22Rv1 (cell line): ENCODE measurements around the gene MAP3K8.

Experiments
- ZFX ChIP-seq: fragments of 450-650 bp; IDR thresholded peaks from 2 replicates; pipeline ENCODE4 v1.6.1; 2017; ENCODE audit warnings: antibody characterized with exemption, borderline replicate concordance
- TF ChIP-seq, protein P1 (sequence below): fragments of 450-650 bp; IDR thresholded peaks from 2 replicates; pipeline ENCODE4 v1.5.1; 2017; ENCODE audit warnings: mild to moderate bottlenecking

DNA sequence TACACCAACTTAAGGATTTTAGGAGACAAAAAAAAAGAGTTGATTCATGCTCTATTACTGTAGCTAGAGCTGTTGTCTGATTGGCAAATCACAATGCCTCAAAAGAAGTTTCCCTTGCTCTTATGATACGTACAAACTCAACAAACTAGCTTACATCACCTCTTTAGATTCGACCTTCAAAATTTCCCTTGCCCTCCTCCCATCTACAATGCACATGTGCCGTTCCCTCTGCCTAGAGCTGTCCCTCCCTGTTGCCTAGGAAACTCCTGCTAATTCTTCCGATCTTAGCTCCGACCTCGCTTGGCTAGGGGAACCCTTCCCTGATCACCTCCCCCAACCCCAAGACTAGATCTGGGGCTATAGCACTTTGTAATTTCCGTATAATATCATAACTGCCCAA, 55.4 kb downstream of the MAP3K8 start:
- TF ChIP-seq, protein P1, sequence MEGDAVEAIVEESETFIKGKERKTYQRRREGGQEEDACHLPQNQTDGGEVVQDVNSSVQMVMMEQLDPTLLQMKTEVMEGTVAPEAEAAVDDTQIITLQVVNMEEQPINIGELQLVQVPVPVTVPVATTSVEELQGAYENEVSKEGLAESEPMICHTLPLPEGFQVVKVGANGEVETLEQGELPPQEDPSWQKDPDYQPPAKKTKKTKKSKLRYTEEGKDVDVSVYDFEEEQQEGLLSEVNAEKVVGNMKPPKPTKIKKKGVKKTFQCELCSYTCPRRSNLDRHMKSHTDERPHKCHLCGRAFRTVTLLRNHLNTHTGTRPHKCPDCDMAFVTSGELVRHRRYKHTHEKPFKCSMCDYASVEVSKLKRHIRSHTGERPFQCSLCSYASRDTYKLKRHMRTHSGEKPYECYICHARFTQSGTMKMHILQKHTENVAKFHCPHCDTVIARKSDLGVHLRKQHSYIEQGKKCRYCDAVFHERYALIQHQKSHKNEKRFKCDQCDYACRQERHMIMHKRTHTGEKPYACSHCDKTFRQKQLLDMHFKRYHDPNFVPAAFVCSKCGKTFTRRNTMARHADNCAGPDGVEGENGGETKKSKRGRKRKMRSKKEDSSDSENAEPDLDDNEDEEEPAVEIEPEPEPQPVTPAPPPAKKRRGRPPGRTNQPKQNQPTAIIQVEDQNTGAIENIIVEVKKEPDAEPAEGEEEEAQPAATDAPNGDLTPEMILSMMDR: no peak
- no peak for TF ChIP-seq ZFX
